GM19468 (cell line): ENCODE data around the gene ZNF775.

Experiments used
- ATAC-seq: cut with Tn5 transposase; IDR thresholded peaks from one replicate; pipeline ENCODE4 v1.9.1; 2021; ENCODE audit warnings: mild to moderate bottlenecking, moderate library complexity, moderate number of reproducible peaks; ENCODE audit not compliant: unreplicated experiment; ENCODE audit errors: extremely low read depth

Gene ZNF775

DNA sequence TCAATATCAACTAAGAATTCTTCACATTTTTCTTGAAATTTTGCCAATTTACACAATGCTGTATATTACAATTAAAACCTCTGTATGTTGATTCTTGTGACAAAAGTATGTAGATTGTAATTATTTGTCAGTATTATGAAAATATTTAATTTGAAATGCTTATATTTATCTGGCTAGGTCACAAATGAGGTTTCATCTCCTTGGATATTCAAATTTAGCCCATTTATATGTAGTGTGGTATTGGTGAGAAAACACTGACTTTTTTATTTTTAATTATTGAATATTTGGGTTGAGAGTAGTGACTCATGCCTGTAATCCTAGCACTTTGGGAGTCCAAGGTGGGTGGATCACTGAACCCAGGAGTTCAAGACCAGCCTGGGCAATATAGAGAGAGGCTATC, 34.8 kb upstream of the ZNF775 start:
- no peak for ATAC-seq

DNA sequence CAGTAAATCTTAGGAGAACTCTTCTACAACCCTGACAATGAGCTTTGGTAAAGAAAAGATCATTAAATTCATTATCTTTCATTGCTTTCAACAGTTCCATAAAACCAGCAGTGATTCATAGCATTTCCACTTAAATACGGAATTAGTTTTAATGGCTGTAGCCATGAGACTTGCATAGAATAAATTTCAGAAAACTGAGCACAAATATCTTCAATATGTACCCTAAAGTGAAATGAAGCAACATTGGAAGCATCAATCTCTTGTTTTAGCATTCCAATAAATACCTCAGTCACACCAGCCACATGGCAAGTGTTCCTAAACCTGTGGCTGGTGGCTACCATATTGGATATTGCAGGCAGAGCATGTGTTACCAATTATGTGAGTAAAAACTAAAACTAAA, 34.1 kb upstream of the ZNF775 start:
- ATAC-seq, result no peak

DNA sequence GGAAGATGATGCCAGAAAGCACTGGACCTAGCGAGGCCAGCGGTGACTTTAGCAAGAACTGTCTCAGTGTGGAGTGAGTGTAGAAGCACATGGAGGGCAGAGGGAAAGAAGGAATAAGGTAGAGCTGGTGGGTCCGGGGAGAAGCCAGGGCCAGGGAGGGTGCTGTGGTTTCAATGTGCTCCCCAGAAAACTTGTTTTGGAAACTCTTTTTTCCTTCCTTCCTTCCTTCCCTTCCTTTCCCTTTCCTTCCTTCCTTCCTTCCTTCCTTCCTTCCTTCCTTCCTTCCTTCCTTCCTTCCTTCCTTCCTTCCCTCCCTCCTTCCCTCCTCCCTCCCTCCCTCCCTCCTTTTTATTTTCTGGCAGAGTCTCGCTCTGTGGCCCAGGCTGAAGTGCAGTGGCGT, 32.2 kb upstream of the ZNF775 start:
- no peak for ATAC-seq

DNA sequence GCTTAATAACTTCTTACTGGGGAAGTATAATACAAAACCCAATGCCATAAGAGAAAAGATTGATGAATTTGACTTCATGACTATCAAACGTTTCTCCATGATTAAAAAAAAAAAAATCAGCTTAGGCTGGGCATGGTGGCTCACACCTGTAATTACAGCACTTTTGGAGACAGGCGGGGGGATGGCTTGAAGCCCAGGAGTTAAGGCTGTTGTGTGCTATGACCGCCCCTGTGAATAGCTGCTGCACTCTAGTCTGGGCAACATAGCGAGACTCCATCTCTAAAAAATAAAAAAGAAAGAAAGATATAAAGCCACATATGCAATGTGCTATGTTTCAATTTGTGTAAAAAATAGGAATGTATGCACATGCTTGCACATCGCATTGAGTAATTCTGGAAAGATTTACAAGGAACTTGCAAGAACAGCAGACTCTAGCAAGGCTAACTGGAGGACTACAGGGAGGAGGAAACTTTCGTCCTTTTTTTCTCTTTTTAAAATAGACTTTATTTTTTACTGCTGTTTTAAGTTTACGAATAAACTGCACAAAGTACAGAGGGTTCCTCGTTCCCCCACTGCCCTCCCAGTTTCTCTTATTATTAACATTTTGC, 27.4 kb upstream of the ZNF775 start:
- no peak for ATAC-seq

DNA sequence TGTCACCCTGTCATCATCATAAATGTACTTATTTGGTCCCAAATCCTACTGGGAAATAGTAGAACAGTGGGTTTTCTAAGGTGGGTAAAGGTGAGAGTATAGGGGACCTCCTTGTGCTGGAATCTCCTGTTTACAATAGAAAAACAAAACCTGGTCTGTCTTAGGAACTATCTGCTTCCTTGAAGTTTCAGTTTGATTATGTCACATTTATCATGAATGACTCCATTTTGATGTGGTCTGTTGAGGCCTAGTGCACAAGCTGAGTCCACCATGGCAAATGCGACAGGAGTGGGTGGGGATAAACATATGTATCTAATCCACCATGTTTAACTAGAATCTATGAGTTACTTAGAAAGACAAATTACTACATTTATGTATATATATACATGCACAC, 23.5 kb upstream of the ZNF775 start:
- ATAC-seq, result no peak

DNA sequence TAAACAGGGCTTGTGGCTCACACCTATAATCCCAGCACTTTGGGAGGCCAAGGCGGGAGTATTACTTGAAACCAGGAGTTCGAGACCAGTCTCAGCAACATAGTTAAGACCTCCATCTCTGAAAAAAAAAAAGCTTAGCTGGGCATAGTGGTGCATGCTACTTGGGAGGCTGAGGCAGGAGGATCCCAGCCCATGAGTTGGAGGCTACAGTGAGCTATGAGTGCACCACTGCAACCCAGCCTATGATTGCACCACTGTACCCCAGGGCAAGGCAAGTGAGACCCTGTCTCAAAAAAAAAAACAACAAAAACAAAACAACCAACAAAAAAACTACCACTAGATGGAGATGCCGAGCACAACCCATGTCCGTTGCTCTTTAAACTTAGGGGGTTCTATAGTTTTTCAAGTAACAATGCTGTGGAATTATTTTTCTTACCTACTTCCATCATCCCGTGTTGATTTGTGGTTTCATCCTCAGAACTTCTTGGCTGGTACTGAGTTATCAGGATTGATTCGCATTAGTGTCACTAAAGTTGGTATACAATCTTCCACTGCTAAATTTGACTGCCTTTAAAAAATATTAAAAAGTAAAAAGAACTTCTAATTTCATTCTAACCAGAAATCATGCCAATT, 22.7 kb upstream of the ZNF775 start:
- no peak for ATAC-seq

DNA sequence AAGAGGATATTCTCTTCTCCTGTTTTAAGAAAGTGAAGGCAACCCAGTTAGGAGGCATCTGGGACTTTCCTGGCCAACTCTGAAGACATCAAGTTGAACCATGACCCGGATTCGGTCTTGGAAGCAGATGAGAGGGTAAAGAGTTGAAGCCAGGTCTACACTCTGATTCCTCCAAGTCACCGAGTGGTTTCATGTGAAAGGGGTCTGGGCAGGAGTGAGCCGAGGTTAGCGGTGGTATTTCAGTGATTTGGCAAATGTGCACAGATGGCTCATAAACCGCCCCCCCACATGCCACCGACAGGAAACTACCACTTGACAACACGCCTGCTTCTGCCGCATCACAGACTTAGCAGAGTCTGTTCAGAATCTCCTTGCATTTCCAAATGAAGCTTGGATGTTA, 21.9 kb upstream of the ZNF775 start:
- no peak for ATAC-seq

DNA sequence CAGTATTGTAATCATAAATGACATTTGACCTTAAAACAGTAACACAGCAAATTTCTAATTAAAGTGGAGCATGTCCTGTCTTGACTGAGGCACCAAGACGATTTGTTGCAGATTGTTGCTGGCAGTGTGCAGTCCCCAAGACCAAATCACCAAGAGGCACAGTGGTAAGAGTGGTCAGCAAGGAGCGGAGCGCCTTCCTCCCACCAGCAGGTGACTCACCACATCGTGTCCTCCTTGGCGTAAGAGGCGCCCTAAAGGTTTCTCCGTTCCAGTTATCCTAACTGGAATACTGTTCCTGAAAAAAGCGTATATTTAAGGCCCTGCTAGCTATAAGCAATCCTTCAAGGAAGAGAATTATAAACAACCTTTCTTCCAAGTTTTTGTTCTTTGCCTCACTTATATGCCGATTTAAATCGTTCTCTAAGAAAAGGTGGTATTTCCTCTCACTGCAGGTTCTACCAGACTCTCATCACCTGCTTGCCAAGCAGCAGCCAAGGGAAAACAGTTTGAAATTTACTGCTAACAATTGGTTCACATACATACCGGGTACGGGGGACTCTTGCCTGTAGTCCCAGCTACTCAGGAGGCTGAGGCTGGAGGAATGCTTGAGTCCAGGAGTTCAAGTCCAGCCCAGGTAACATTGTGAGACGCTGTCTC, 21.2 kb upstream of the ZNF775 start:
- ATAC-seq, result no peak

DNA sequence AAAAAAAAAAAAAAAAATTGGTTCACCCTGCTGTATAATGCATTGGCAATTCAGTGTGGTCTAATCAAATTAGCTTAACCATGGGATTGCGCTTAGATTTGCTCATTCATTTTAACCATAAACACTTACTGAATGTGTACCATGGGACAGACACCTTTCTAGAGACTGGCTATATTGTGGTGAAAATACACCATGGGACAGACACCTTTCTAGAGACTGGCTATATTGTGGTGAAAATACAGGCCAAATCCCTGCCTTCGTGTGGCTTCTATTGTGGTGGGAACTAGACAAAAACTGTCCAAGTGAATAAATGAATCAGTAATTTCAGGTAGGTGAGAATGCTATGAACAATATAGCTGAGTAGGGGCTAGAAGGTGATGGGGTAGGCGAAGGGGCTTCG, 20.7 kb upstream of the ZNF775 start:
- ATAC-seq, result no peak

DNA sequence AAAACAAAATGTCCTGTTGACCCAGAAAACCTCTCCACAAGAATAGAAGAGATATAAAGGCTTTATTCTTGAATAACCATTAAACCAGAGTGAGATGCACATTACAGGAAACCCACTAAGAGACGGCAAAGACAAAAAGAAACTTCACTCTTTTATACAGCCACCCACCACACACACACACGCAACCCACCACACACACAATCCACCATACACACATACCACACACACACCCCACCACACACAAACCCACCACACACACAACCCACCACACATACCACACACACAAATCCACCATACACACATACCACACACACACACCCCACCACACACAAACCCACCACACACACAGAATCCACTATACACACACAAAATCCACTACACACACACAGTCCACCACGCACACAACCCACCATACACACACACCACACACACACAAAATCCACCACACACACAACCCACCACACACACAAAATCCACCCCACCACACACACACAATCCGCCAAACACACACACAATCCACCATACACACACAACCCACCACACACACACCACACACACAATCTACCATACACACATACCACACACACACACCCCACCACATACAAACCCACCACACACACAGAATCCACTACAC, 20.0 kb upstream of the ZNF775 start:
- no peak for ATAC-seq

DNA sequence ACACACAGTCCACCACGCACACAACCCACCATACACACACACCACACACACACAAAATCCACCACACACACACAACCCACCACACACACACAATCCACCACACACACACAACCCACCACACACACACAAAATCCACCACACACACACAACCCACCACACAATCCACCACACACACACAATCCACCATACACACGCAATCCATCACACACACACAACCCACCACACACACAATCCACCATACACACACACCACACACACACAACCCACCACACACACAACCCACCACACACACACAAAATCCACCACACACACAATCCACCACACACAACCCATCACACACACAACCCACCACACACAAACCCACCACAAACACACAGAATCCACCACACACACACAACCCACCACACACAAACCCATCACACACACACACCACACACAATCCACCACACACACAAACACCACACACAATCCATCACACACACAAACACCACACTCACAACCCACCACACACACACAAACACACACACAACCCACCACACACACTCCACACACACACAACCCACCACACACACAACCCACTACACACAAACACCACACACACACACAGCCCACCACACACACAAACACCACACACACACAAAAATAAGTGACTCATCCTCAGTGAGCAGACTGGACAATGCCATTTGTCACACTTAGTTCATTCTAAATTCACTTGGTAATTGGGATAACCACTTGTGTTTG, 19.3 kb upstream of the ZNF775 start:
- ATAC-seq, result no peak

DNA sequence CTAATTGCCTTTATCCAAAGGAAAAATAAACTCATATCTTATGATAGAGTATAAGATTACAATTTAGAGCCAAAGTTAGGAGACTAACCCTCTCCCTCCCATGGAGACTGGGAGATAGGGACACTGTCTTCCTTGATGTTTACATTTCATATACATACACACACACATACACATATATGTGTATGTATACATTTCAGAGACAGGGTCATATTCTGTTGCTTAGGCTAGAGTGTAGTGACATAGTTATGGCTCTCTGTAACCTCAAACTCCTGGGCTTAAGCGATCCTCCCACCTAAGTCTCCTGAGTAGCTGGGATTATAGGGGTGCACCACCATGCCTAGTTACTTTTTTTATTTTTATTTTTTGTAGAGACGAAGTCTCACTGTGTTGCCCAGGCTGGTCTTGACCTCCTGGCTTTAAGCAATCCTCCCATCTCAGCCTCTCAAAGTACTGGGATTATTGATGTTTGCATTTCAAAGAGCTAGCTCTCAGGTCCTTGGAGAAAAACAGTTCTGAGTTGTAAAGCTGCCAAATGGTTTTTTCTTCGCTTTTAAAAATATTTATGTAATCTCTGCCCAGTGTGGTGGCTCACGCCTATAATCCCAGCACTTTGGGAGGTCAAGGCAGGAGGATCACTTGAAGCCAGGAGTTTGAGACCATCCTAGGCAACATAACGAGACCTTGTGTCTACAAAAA, 18.6 kb upstream of the ZNF775 start:
- ATAC-seq, result no peak

DNA sequence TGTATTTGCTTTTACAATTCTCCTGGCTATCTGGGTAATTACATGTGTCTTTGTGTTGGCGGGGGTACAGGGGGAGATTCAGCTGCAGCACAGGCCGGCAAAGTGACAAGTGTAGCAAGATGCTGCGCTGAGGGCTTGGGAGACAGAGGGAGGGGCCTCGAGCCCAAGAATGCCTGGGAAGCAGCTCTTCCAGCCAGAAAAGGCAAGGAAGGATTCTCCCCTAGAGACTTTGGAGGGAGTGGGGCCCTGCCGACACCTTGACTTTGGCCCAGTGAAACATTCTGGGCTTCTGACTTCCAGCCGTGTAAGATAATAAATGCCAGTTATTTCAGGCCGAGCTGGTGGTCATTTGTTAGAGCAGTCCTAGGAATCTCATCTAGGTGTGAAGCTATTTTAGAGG, 17.7 kb upstream of the ZNF775 start:
- no peak for ATAC-seq

DNA sequence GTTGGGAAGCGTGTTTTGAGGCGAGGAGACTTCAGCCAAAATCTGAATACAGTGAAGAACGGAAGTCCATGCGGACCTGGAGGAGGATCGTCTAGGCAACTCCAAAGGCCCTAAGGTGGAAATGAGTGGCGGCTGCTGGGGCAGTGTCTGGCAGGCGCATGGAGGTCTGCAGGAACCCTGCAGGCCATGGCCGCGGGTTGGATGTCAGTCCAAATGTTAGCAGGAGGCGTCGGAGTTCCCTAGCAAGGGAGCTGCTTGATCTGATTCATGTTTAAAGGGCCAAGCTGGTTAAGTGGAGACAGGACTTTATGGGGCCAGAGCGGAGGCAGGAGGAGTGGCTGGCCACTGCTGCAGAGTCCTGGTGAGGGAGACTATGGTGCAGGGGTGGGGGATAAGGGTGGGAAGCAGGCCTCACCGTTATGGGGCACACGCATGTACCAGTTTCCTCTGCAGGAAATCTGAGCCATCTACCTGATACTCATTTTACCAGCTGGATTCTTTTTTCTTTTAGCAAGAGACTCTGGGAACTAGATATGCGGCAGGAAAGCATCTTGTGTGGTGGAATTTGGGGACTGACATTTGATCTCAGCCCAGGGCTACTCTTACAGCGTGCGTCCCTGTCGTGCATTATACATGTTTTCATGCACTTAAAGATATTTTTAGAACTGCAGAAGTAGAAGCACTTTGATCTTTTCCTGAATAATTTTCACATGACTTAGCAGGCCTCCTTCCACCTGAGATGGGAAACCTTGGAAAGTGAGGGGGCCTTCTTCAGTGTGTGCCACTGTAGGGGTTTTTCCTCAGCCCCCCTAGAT, 17.1 kb upstream of the ZNF775 start:
- ATAC-seq, result no peak

DNA sequence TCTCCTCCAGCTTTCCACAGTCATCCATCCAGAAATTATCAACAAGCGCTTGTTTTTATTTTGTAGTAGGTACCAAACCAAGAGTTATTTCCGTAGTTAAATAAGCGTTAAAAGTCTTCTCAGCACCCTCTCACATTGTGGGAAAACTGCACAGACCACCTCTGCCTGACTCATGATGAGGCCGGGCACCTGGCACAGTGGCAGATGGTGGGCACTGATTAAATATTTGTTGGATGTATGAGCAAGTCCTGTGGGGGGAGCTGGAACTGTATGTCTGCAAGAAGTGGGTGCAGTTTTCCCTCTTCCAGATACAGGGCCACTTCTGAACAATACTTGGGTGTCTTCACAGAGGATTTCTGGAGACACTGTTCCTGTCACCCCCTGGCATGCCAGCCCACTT, 15.8 kb upstream of the ZNF775 start:
- no peak for ATAC-seq

DNA sequence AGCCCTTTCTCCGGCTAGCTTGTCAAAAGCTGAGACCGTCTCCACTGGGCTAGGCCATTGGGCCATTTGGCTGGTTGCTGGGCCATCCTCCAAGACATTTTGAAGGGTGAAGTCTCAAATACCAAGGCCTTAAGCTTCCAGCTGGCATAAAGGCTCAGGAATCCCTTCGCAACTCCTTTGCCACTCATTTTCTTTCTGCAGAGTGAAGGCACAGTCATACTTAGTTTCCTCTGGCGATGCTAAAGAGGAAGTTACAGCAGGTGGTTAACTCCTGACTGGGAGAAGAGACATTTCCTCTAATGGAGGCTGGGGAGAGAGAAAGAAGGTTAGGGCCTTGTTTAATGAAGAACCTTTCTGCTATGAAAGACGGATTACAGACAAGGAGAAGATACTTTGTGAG, 15.3 kb upstream of the ZNF775 start:
- no peak for ATAC-seq

DNA sequence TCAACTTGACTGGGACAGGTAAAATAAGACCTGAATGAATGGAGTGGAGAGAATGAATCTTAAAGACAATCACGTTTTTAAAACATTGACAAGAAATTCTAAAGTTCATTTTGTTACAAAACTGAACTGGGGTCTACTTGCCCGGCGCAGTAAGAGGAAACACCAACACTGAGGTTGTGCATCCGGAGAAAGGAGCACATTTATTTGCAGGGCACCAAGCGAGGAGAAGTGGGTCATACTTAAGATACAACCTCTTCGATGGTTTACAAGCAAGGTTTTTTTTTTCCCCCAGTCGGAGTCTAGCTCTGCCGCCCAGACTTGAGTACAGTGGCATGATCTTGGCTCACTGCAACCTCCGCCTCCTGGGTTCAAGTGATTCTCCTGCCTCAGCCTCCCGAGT, 13.9 kb upstream of the ZNF775 start:
- no peak for ATAC-seq

DNA sequence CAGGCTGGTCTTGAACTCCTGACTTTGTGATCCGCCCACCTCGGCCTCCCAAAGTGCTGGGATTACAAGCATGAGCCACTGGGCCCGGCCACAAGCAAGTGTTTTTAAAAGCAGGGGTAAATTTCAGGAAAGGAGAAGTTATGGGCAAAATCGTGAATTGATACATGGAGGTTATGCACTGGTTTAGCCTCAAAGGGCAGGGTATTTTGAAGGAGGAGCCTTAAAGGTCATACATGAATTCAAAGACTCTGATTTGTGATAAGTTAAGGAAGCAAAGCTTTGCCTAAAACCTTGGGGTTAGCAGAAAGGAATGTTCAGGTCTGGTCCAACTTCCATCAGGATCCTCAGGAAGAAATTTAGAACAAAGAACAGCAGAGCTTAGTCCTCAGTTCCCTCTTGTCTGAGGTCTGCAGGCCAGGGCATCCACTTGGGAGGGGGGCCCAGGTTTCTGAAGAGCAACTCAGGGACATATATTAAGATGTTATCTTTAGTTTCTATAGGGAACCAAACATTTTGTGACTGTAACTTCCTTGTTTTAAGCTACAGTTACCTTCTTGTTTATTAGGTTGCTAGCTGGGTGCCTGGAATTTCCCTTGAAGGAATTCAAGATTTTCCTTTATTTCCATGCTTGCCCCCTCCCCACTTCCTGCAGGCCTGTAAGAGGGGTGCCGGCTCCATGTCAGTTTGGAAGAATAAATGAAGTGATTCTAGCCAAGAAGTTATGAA, 13.3 kb upstream of the ZNF775 start:
- no peak for ATAC-seq

DNA sequence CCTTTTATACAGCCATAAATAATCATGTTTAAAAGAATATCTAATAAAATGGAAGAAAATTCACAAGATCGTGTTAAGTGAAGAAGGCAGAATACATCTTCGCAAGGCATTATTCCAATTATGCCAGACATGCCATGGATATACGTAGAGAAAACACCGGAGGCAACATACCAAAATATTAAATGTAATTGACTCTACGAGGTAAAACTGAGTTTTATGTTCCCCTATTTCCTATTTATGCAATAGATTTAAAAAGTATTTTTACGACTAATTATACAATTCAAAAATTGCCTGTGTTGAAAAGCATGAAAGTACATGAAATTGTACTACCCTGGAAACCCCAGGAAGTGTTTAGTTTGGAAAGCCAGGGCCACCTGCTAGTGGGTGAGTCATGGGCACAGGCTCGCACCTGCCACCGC, 11.4 kb upstream of the ZNF775 start:
- no peak for ATAC-seq
